GM12872 (cell line): ENCODE results near the gene OR51L1.

Experiments used
- TF ChIP-seq, protein P1 (sequence below): IDR thresholded peaks from 3 replicates; pipeline ENCODE4 v1.5.1; 2011; ENCODE audit warnings: low read depth, mild to moderate bottlenecking, low read length, moderate library complexity; ENCODE audit not compliant: insufficient read depth

The OR51L1 gene

DNA sequence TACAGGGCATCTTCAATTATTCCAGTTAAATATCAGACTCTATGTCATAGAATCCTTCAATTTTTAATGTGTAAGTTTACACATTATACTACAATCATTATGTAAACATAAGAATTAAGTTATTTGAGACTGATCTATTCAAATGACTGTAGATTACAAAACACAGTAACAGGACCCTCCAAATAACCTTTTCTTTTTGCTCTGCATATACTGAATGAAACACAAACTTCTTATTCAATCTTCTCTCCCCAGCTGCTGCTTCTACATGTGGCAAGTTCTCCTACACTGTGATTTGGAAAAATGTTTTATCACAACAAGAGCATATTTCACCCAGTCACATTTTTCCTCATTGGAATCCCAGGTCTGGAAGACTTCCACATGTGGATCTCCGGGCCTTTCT, 51.6 kb downstream of the OR51L1 start, which contains the start of gene OR52J3:
Gene OR52J3 (plus strand): TSS at position 301 of the 400 bp plus-strand sequence. CDS start 0 bp downstream, at position 301.
- TF ChIP-seq, protein P1, sequence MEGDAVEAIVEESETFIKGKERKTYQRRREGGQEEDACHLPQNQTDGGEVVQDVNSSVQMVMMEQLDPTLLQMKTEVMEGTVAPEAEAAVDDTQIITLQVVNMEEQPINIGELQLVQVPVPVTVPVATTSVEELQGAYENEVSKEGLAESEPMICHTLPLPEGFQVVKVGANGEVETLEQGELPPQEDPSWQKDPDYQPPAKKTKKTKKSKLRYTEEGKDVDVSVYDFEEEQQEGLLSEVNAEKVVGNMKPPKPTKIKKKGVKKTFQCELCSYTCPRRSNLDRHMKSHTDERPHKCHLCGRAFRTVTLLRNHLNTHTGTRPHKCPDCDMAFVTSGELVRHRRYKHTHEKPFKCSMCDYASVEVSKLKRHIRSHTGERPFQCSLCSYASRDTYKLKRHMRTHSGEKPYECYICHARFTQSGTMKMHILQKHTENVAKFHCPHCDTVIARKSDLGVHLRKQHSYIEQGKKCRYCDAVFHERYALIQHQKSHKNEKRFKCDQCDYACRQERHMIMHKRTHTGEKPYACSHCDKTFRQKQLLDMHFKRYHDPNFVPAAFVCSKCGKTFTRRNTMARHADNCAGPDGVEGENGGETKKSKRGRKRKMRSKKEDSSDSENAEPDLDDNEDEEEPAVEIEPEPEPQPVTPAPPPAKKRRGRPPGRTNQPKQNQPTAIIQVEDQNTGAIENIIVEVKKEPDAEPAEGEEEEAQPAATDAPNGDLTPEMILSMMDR: no peak

DNA sequence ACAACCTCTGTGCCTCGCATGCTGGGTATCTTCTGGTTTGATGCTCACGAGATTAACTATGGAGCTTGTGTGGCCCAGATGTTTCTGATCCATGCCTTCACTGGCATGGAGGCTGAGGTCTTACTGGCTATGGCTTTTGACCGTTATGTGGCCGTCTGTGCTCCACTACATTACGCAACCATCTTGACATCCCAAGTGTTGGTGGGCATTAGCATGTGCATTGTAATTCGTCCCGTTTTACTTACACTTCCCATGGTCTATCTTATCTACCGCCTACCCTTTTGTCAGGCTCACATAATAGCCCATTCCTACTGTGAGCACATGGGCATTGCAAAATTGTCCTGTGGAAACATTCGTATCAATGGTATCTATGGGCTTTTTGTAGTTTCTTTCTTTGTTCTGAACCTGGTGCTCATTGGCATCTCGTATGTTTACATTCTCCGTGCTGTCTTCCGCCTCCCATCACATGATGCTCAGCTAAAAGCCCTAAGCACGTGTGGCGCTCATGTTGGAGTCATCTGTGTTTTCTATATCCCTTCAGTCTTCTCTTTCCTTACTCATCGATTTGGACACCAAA, 52.2 kb downstream of the OR51L1 start:
- TF ChIP-seq, protein P1: no peak
